ES-I3 (cell line): ENCODE data around the gene ZNF414.
A peak's percentile ranks its signal among the peaks of the same experiment; 100 is the strongest.
"Not testable (repeated sequence)": the region's sequence is repeated elsewhere in the genome, so short reads cannot be mapped to it uniquely, and the experiment has no call there.

Source experiments
- H3K36me3 ChIP-seq: 2 replicates; pipeline ENCODE4 v1.6.1; 2013; ENCODE audit warnings: mild to moderate bottlenecking, low read length, control low read depth, moderate library complexity; ENCODE audit not compliant: insufficient read depth
- H3K4me1 ChIP-seq: 2 replicates; pipeline ENCODE4 v1.6.1; 2013; ENCODE audit warnings: mild to moderate bottlenecking, control low read depth, low read length; ENCODE audit not compliant: insufficient read depth
- H3K9ac ChIP-seq: 2 replicates; pipeline ENCODE4 v1.6.1; 2013; ENCODE audit warnings: low read depth, mild to moderate bottlenecking, low read length, moderate library complexity
- H3K9me3 ChIP-seq: 2 replicates; pipeline ENCODE4 v1.6.1; 2013; ENCODE audit warnings: mild to moderate bottlenecking, low read length, moderate library complexity; ENCODE audit not compliant: control insufficient read depth, insufficient read depth

The ZNF414 gene

GRCh38 chr19:8513687-8514504, at the start of gene ZNF414:
Gene ZNF414, minus strand, starts transcription at chr19:8514167. Its CDS starts 121 bp downstream, at chr19:8514046.
- peak within 1 kb of the TSS; percentile 95 for H3K9ac ChIP-seq
- peaks cover 10% of the 10 kb centered on the region; the same call in 1 of the 2 replicates for H3K4me1 ChIP-seq
- no peaks in the 10 kb centered on the region for H3K9me3 ChIP-seq
- no peaks in the 10 kb centered on the region for H3K36me3 ChIP-seq

GRCh38 chr19:8561075-8561764, 47.3 kb upstream of the ZNF414 start:
- no peaks in the 10 kb centered on the region for H3K9me3 ChIP-seq
- no peaks in the 10 kb centered on the region for H3K4me1 ChIP-seq
- no peaks in the 10 kb centered on the region for H3K36me3 ChIP-seq
- H3K9ac ChIP-seq: no peak overlapping the region

GRCh38 chr19:8558325-8558724, 44.4 kb upstream of the ZNF414 start:
- H3K36me3 ChIP-seq: no peaks in the 10 kb centered on the region
- H3K4me1 ChIP-seq: no peaks in the 10 kb centered on the region
- no peak overlapping the region for H3K9ac ChIP-seq
- no peaks in the 10 kb centered on the region for H3K9me3 ChIP-seq

- no peak overlapping the region for H3K9ac ChIP-seq
- H3K4me1 ChIP-seq: no peaks in the 10 kb centered on the region
- no peaks in the 10 kb centered on the region for H3K36me3 ChIP-seq
- no peaks in the 10 kb centered on the region for H3K9me3 ChIP-seq
These were observed 43.8 kb upstream of the ZNF414 start for GRCh38 chr19:8557642-8558238.

- H3K9me3 ChIP-seq, H3K36me3 ChIP-seq, H3K9ac ChIP-seq, H3K4me1 ChIP-seq: not testable (repeated sequence)
These were observed 39.8 kb upstream of the ZNF414 start for GRCh38 chr19:8553729-8554128.

- no peaks in the 10 kb centered on the region for H3K4me1 ChIP-seq
- H3K9me3 ChIP-seq: no peaks in the 10 kb centered on the region
- no peaks in the 10 kb centered on the region for H3K36me3 ChIP-seq
- peak overlapping the region; percentile 17; the same call in 1 of the 2 replicates for H3K9ac ChIP-seq
These were observed 38.8 kb upstream of the ZNF414 start for GRCh38 chr19:8552810-8553209.

- Histone ChIP-seq H3K36me3 (no peaks in the 10 kb centered on the region), H3K9me3 (no peaks in the 10 kb centered on the region), H3K9ac (no peak overlapping the region), H3K4me1 (no peaks in the 10 kb centered on the region)
These were observed 36.1 kb upstream of the ZNF414 start for GRCh38 chr19:8550070-8550469.

GRCh38 chr19:8545743-8546142, 31.8 kb upstream of the ZNF414 start:
- Histone ChIP-seq H3K36me3 (no peaks in the 10 kb centered on the region), H3K4me1 (no peaks in the 10 kb centered on the region), H3K9me3 (no peaks in the 10 kb centered on the region), H3K9ac (no peak overlapping the region)

GRCh38 chr19:8544168-8544567, 30.2 kb upstream of the ZNF414 start:
- Histone ChIP-seq H3K4me1 (no peaks in the 10 kb centered on the region), H3K9me3 (no peaks in the 10 kb centered on the region), H3K36me3 (no peaks in the 10 kb centered on the region), H3K9ac (no peak overlapping the region)

- no peaks in the 10 kb centered on the region for H3K9me3 ChIP-seq
- no peaks in the 10 kb centered on the region for H3K4me1 ChIP-seq
- no peak overlapping the region for H3K9ac ChIP-seq
- no peaks in the 10 kb centered on the region; the same call in 1 of the 2 replicates for H3K36me3 ChIP-seq
These were observed 25.7 kb upstream of the ZNF414 start for GRCh38 chr19:8539621-8540149.

GRCh38 chr19:8537099-8537498, 23.1 kb upstream of the ZNF414 start:
- Histone ChIP-seq H3K9me3 (no peaks in the 10 kb centered on the region), H3K36me3 (no peaks in the 10 kb centered on the region; the same call in 1 of the 2 replicates), H3K9ac (no peak overlapping the region), H3K4me1 (no peaks in the 10 kb centered on the region)

GRCh38 chr19:8536282-8536681, 22.3 kb upstream of the ZNF414 start:
- H3K36me3 ChIP-seq: no peaks in the 10 kb centered on the region; the same call in 1 of the 2 replicates
- no peaks in the 10 kb centered on the region for H3K4me1 ChIP-seq

GRCh38 chr19:8532225-8532624, 18.3 kb upstream of the ZNF414 start:
- no peak overlapping the region for H3K9ac ChIP-seq
- H3K36me3 ChIP-seq: no peaks in the 10 kb centered on the region; the same call in 1 of the 2 replicates
- no peaks in the 10 kb centered on the region for H3K4me1 ChIP-seq
- H3K9me3 ChIP-seq: no peaks in the 10 kb centered on the region

More at GRCh38 chr19:8536282-8536681, 22.3 kb upstream of the ZNF414 start:
- H3K9ac ChIP-seq: no peak overlapping the region
- H3K9me3 ChIP-seq: no peaks in the 10 kb centered on the region

GRCh38 chr19:8531470-8531869, 17.5 kb upstream of the ZNF414 start:
- Histone ChIP-seq H3K36me3 (no peaks in the 10 kb centered on the region; the same call in 1 of the 2 replicates), H3K4me1 (no peaks in the 10 kb centered on the region), H3K9me3 (no peaks in the 10 kb centered on the region), H3K9ac (no peak overlapping the region)
